ENCODE results near the gene RAE1.
"Not testable (repeated sequence)": the region's sequence is repeated elsewhere in the genome, so short reads cannot be mapped to it uniquely, and the experiment has no call there.

Gene RAE1

GRCh38 chr20:57417051-57417689 lies 66.1 kb downstream of the RAE1 start:
- DNase-seq, result no peak

- DNase-seq, result no peak
Measured at GRCh38 chr20:57417830-57418780, 67.0 kb downstream of the RAE1 start.

GRCh38 chr20:57419479-57419878 lies 68.4 kb downstream of the RAE1 start:
- not testable (repeated sequence) for DNase-seq

- DNase-seq, result no peak
Measured at GRCh38 chr20:57420571-57421252, 69.7 kb downstream of the RAE1 start.

GRCh38 chr20:57421253-57422220 lies 70.5 kb downstream of the RAE1 start:
- no peak for DNase-seq

- DNase-seq, result no peak
Measured at GRCh38 chr20:57422254-57422653, 71.2 kb downstream of the RAE1 start.

GRCh38 chr20:57425150-57426013 lies 74.3 kb downstream of the RAE1 start:
- DNase-seq, result no peak

GRCh38 chr20:57426271-57426689 lies 75.2 kb downstream of the RAE1 start:
- no peak for DNase-seq

- no peak for DNase-seq
Measured at GRCh38 chr20:57426831-57427230, 75.8 kb downstream of the RAE1 start.

- no peak for DNase-seq
Measured at GRCh38 chr20:57428324-57429158, 77.5 kb downstream of the RAE1 start.

Measured in CD4-positive, alpha-beta T cell treated with Interleukin-1 beta for 1 hour (primary cell).